ENCODE data around the gene CLIC4.
"Not testable (repeated sequence)": the region's sequence is repeated elsewhere in the genome, so short reads cannot be mapped to it uniquely, and the experiment has no call there.

- not testable (repeated sequence) for TF ChIP-seq CTCF (IDR thresholded peaks at IDR 0.05; ENCODE audit: insufficient read depth, low read depth, low read length); EZH2 (IDR thresholded peaks at IDR 0.05; ENCODE audit: insufficient read depth, low read length)
Observed at GRCh38 chr1:24697453-24698001, 47.7 kb upstream of the CLIC4 start.

All from astrocyte (in vitro differentiated cells and primary cell).